AG10803 (cell line): ENCODE measurements around the gene POR.

Experiments used
- DNase-seq: peaks from one replicate; pipeline ENCODE4 v3.0.0; 2010; ENCODE audit warnings: low read depth
- H3K4me3 ChIP-seq: 2 replicates; pipeline ENCODE4 v1.5.1; 2011; ENCODE audit warnings: mild to moderate bottlenecking, low read length, control low read depth
- CTCF ChIP-seq: conservative IDR thresholded peaks from 2 replicates; pipeline ENCODE4 v1.5.1; 2011; ENCODE audit warnings: mild to moderate bottlenecking, low read length, control low read depth, inconsistent platforms

Gene POR

GRCh38 chr7:75991531-75992082 lies 76.7 kb downstream of the POR start:
- no peak overlapping the region for H3K4me3 ChIP-seq
- TF ChIP-seq CTCF, result no peak
- DNase-seq, result no peak

- DNase-seq, result no peak
- no peak for TF ChIP-seq CTCF
Measured at GRCh38 chr7:75992083-75992755, 77.3 kb downstream of the POR start.

GRCh38 chr7:75993689-75994387 lies 78.9 kb downstream of the POR start:
- DNase-seq, result peak; percentile 51
- peak overlapping the region; percentile 78 for H3K4me3 ChIP-seq
- no peak for TF ChIP-seq CTCF

More at GRCh38 chr7:75992083-75992755, 77.3 kb downstream of the POR start:
- H3K4me3 ChIP-seq, result no peak overlapping the region

- peak within 1 kb of the TSS; percentile 78 for H3K4me3 ChIP-seq
- DNase-seq, result peak; percentile 89
- peak; percentile 17; the same call in 1 of the 2 replicates for TF ChIP-seq CTCF
Measured at GRCh38 chr7:75994388-75995051, 79.6 kb downstream of the POR start, which contains the start of gene TMEM120A. Gene TMEM120A (minus strand): TSS chr7:75994595. CDS start chr7:75994570, 25 bp downstream.

GRCh38 chr7:75995052-75995471 lies 80.1 kb downstream of the POR start:
- no peak for DNase-seq
- peak overlapping the region; percentile 58 for H3K4me3 ChIP-seq
- no peak for TF ChIP-seq CTCF

GRCh38 chr7:75995996-75996395 lies 81.0 kb downstream of the POR start:
- no peak for DNase-seq
- no peak overlapping the region for H3K4me3 ChIP-seq
- TF ChIP-seq CTCF, result no peak
